ENCODE measurements around the gene ZNF580. TPM values are rescaled to one million over a fixed set of nuclear protein-coding genes. Genes with fewer than 3 reads are reported as not detected.

The ZNF580 gene
- total and polyA plus RNA-seq, 12 donors: 8.0 to 101 (median 46.0) TPM

GRCh38 chr19:55642153-55643002 is 1.6 kb downstream of the ZNF580 start:
- peak overlapping the region in 4 of 5 donors; percentile 88 to 94 (median 90) for H3K27ac ChIP-seq
- H3K27me3 ChIP-seq: no peaks in the 10 kb centered on the region
- DNase-seq: peak in 5 of 7 donors; percentile 43 to 64 (median 50)
- intact Hi-C loops (cut with DNase I): no loop called here
- peaks cover 0 to 14% of the 10 kb centered on the region in 2 donors for H3K36me3 ChIP-seq (replicated peaks in 1 of 2)
- peak overlapping the region in 1 of 4 donors; percentile 81 for H3K4me3 ChIP-seq
- H3K4me1 ChIP-seq (replicated peaks in 1 of 2): peaks cover 27 to 52% of the 10 kb centered on the region in 2 donors
- no peaks in the 10 kb centered on the region for H3K9me3 ChIP-seq (replicated peaks in 1 of 3)
- 1 to 3% (median 1%) methylated on average over 16 to 65 of the region's 65 CpGs for WGBS, 4 donors
- TF ChIP-seq POLR2A (IDR thresholded peaks at IDR 0.05) (peak; percentile 30 to 48), CTCF (IDR thresholded peaks at IDR 0.05) (no peak)

GRCh38 chr19:55643003-55643886 is 2.4 kb downstream of the ZNF580 start, which contains the start of gene ZNF581:
TSS of gene ZNF581 (plus strand) at chr19:55643649. CDS start at chr19:55644572, 923 bp downstream.
- Histone ChIP-seq H3K27ac (peak within 1 kb of the TSS in 4 of 5 donors; percentile 88 to 94 (median 90)), H3K27me3 (no peaks in the 10 kb centered on the region), H3K9me3 (replicated peaks in 1 of 3) (no peaks in the 10 kb centered on the region), H3K4me1 (replicated peaks in 1 of 2) (peaks cover 31 to 50% of the 10 kb centered on the region in 2 donors), H3K4me3 (peak within 1 kb of the TSS in 3 of 4 donors; percentile 68 to 91 (median 81)), H3K36me3 (replicated peaks in 1 of 2) (peaks cover 0 to 14% of the 10 kb centered on the region in 2 donors)
- TF ChIP-seq CTCF (IDR thresholded peaks at IDR 0.05): no peak
- no peak for TF ChIP-seq POLR2A (IDR thresholded peaks at IDR 0.05)
- intact Hi-C loops (cut with DNase I): no loop called here
- peak; percentile 66 to 89 (median 81) for DNase-seq
- WGBS, 4 donors: 1 to 2% (median 2%) methylated on average over 18 to 56 of the region's 56 CpGs

- Histone ChIP-seq H3K9me3 (replicated peaks in 1 of 3) (no peaks in the 10 kb centered on the region), H3K27ac (peak overlapping the region in 4 of 5 donors; percentile 88 to 94 (median 90)), H3K36me3 (replicated peaks in 1 of 2) (peaks cover 0 to 14% of the 10 kb centered on the region in 2 donors), H3K4me3 (peak overlapping the region in 3 of 4 donors; percentile 68 to 91 (median 81)), H3K27me3 (no peaks in the 10 kb centered on the region), H3K4me1 (replicated peaks in 1 of 2) (peaks cover 37 to 50% of the 10 kb centered on the region in 2 donors)
- intact Hi-C loops (cut with DNase I): no loop called here
- peak in 2 of 7 donors; percentile 16 to 43 for DNase-seq
- 0 to 2% (median 0%) methylated on average over 10 to 15 of the region's 15 CpGs for WGBS, 4 donors
- no peak for TF ChIP-seq POLR2A (IDR thresholded peaks at IDR 0.05)
- TF ChIP-seq CTCF (IDR thresholded peaks at IDR 0.05): no peak
Measured at GRCh38 chr19:55643887-55644176, 3.0 kb downstream of the ZNF580 start.
